Measurements from ENCODE around the gene GSTA2. TPM values are rescaled to one million over a fixed set of nuclear protein-coding genes. Genes with fewer than 3 reads are reported as not detected.

Gene GSTA2
- total and polyA plus RNA-seq, 2 of the 13 experiments (the other 11 are each of a cell fraction or from before 2014, with no cell fraction given) = 0.75 to 13.7 TPM

DNA sequence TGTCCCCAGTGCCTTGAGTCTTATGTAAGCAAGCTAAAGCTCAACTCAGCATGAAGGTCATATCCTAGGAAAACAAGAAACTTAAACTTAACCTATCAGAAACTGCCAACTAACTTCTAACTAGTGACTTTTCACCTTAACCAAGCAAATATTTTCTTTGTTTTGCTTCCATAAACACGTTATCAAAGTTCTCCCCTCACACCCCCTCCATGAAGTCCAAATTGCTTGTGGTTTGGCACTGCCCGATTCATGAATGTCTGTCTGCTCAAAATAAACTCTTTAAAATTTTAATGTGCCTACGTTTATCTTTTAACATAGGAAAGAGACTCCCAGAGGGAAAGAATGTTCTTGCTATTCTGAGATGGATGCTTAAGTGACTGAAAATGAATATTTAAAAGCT lies 34.9 kb downstream of the GSTA2 start (continued):
- TF ChIP-seq, protein P1, sequence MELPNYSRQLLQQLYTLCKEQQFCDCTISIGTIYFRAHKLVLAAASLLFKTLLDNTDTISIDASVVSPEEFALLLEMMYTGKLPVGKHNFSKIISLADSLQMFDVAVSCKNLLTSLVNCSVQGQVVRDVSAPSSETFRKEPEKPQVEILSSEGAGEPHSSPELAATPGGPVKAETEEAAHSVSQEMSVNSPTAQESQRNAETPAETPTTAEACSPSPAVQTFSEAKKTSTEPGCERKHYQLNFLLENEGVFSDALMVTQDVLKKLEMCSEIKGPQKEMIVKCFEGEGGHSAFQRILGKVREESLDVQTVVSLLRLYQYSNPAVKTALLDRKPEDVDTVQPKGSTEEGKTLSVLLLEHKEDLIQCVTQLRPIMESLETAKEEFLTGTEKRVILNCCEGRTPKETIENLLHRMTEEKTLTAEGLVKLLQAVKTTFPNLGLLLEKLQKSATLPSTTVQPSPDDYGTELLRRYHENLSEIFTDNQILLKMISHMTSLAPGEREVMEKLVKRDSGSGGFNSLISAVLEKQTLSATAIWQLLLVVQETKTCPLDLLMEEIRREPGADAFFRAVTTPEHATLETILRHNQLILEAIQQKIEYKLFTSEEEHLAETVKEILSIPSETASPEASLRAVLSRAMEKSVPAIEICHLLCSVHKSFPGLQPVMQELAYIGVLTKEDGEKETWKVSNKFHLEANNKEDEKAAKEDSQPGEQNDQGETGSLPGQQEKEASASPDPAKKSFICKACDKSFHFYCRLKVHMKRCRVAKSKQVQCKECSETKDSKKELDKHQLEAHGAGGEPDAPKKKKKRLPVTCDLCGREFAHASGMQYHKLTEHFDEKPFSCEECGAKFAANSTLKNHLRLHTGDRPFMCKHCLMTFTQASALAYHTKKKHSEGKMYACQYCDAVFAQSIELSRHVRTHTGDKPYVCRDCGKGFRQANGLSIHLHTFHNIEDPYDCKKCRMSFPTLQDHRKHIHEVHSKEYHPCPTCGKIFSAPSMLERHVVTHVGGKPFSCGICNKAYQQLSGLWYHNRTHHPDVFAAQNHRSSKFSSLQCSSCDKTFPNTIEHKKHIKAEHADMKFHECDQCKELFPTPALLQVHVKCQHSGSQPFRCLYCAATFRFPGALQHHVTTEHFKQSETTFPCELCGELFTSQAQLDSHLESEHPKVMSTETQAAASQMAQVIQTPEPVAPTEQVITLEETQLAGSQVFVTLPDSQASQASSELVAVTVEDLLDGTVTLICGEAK (IDR thresholded peaks at IDR 0.05) = no peak
- TF ChIP-seq, protein P1 (CRISPR knock-in tag; IDR thresholded peaks at IDR 0.05) = no peak
- no peak for TF ChIP-seq SUZ12 (IDR thresholded peaks at IDR 0.05; ENCODE audit: low read depth, low read length)
- TF ChIP-seq ARNT (IDR thresholded peaks at IDR 0.05) = no peak
- TF ChIP-seq ZNF460 (CRISPR knock-in tag; IDR thresholded peaks at IDR 0.05; ENCODE audit: borderline replicate concordance) = no peak
- no peak for TF ChIP-seq HDAC1 (CRISPR knock-in tag; IDR thresholded peaks at IDR 0.05)
- TF ChIP-seq SIN3B (IDR thresholded peaks at IDR 0.05; ENCODE audit: low read length) = no peak
- no peak for TF ChIP-seq ZNF496 (CRISPR knock-in tag; IDR thresholded peaks at IDR 0.05; ENCODE audit: insufficient replicate concordance)
- TF ChIP-seq, protein P2, sequence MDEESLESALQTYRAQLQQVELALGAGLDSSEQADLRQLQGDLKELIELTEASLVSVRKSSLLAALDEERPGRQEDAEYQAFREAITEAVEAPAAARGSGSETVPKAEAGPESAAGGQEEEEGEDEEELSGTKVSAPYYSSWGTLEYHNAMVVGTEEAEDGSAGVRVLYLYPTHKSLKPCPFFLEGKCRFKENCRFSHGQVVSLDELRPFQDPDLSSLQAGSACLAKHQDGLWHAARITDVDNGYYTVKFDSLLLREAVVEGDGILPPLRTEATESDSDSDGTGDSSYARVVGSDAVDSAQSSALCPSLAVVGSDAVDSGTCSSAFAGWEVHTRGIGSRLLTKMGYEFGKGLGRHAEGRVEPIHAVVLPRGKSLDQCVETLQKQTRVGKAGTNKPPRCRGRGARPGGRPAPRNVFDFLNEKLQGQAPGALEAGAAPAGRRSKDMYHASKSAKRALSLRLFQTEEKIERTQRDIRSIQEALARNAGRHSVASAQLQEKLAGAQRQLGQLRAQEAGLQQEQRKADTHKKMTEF (CRISPR knock-in tag; IDR thresholded peaks at IDR 0.05) = no peak
- no peak for TF ChIP-seq ZNF737 (CRISPR knock-in tag; IDR thresholded peaks at IDR 0.05; ENCODE audit: borderline replicate concordance)
- TF ChIP-seq, protein P3, sequence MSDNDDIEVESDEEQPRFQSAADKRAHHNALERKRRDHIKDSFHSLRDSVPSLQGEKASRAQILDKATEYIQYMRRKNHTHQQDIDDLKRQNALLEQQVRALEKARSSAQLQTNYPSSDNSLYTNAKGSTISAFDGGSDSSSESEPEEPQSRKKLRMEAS (IDR thresholded peaks at IDR 0.05) = no peak
- TF ChIP-seq AKAP8 (CRISPR knock-in tag; IDR thresholded peaks at IDR 0.05) = no peak
- TF ChIP-seq, protein P4, sequence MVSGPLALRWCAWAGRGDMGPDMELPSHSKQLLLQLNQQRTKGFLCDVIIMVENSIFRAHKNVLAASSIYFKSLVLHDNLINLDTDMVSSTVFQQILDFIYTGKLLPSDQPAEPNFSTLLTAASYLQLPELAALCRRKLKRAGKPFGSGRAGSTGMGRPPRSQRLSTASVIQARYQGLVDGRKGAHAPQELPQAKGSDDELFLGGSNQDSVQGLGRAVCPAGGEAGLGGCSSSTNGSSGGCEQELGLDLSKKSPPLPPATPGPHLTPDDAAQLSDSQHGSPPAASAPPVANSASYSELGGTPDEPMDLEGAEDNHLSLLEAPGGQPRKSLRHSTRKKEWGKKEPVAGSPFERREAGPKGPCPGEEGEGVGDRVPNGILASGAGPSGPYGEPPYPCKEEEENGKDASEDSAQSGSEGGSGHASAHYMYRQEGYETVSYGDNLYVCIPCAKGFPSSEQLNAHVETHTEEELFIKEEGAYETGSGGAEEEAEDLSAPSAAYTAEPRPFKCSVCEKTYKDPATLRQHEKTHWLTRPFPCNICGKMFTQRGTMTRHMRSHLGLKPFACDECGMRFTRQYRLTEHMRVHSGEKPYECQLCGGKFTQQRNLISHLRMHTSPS (CRISPR knock-in tag; IDR thresholded peaks at IDR 0.05; ENCODE audit: low read depth) = no peak
- no peak for TF ChIP-seq ATF1 (CRISPR knock-in tag; IDR thresholded peaks at IDR 0.05)
- TF ChIP-seq ZNF207 (IDR thresholded peaks at IDR 0.05; ENCODE audit: borderline replicate concordance) = no peak
- TF ChIP-seq SP1 (IDR thresholded peaks at IDR 0.05) = no peak
- no peak for TF ChIP-seq SP1 (CRISPR knock-in tag; IDR thresholded peaks at IDR 0.05)
- TF ChIP-seq ZNF749 (CRISPR knock-in tag; IDR thresholded peaks at IDR 0.05; ENCODE audit: borderline replicate concordance) = no peak
- no peak for TF ChIP-seq ZMYM4 (CRISPR knock-in tag; IDR thresholded peaks at IDR 0.05)
- TF ChIP-seq NONO (IDR thresholded peaks at IDR 0.05) = no peak
- no peak for TF ChIP-seq NONO (CRISPR knock-in tag; conservative IDR thresholded peaks at IDR 0.05)
